Testis (tissue), 2 donors: ENCODE data around the gene R3HDM2.

Source experiments
- POLR2A ChIP-seq: fragments of 450-650 bp; IDR thresholded peaks from one replicate; pipeline ENCODE4 v1.6.1; 2017; ENCODE audit warnings: antibody characterized with exemption, mild to moderate bottlenecking, moderate library complexity
- TF ChIP-seq, protein P1 (sequence below), 3 experiments: fragments of 450-650 bp in 2 of 3; fragments of 200-600 bp in 1 of 3; sonication (generic) in 1 of 3; IDR thresholded peaks; one replicate each; pipeline ENCODE4 v1.5.1; 2016 to 2019; ENCODE audit warnings: antibody characterized with exemption in 3 of 3, mild to moderate bottlenecking in 2 of 3, moderate library complexity in 1 of 3

- TF ChIP-seq, protein P1, sequence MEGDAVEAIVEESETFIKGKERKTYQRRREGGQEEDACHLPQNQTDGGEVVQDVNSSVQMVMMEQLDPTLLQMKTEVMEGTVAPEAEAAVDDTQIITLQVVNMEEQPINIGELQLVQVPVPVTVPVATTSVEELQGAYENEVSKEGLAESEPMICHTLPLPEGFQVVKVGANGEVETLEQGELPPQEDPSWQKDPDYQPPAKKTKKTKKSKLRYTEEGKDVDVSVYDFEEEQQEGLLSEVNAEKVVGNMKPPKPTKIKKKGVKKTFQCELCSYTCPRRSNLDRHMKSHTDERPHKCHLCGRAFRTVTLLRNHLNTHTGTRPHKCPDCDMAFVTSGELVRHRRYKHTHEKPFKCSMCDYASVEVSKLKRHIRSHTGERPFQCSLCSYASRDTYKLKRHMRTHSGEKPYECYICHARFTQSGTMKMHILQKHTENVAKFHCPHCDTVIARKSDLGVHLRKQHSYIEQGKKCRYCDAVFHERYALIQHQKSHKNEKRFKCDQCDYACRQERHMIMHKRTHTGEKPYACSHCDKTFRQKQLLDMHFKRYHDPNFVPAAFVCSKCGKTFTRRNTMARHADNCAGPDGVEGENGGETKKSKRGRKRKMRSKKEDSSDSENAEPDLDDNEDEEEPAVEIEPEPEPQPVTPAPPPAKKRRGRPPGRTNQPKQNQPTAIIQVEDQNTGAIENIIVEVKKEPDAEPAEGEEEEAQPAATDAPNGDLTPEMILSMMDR (IDR thresholded peaks at IDR 0.05), result peak; percentile 99 to 100 (median 100)
- no peak for TF ChIP-seq POLR2A
These were observed 191.8 kb downstream of the R3HDM2 start for GRCh38 chr12:57238854-57239554.
